Mononuclear cell (primary cell): ENCODE data around the gene MRI1. TPM values are rescaled to one million over a fixed set of nuclear protein-coding genes. Genes with fewer than 3 reads are reported as not detected.
A peak's percentile ranks its signal among the peaks of the same experiment; 100 is the strongest.

ENCODE experiments used
- H3K27me3 ChIP-seq: 2 replicates; pipeline ENCODE4 v1.6.0; 2011; ENCODE audit warnings: low read length, control low read depth; ENCODE audit not compliant: insufficient read depth
- H3K4me1 ChIP-seq: 2 replicates; pipeline ENCODE4 v1.5.1; 2011; ENCODE audit warnings: mild to moderate bottlenecking, low read length, control low read depth; ENCODE audit not compliant: insufficient read depth
- H3K4me3 ChIP-seq: 2 replicates; pipeline ENCODE4 v1.5.1; 2011; ENCODE audit warnings: mild to moderate bottlenecking, low read length, moderate library complexity
- H3K9me3 ChIP-seq: 2 replicates; pipeline ENCODE4 v1.5.1; 2011; ENCODE audit warnings: low read depth, mild to moderate bottlenecking, control low read depth, low read length
- total RNA-seq: library from RNA; depleted of rRNA; stranded (reverse); fragments of >200 nt; gene quantifications from one replicate; pipeline ENCODE4 v1.2.3, GENCODE V29; 2012

The MRI1 gene
- total RNA-seq, 1 donor = 17.0 TPM

DNA sequence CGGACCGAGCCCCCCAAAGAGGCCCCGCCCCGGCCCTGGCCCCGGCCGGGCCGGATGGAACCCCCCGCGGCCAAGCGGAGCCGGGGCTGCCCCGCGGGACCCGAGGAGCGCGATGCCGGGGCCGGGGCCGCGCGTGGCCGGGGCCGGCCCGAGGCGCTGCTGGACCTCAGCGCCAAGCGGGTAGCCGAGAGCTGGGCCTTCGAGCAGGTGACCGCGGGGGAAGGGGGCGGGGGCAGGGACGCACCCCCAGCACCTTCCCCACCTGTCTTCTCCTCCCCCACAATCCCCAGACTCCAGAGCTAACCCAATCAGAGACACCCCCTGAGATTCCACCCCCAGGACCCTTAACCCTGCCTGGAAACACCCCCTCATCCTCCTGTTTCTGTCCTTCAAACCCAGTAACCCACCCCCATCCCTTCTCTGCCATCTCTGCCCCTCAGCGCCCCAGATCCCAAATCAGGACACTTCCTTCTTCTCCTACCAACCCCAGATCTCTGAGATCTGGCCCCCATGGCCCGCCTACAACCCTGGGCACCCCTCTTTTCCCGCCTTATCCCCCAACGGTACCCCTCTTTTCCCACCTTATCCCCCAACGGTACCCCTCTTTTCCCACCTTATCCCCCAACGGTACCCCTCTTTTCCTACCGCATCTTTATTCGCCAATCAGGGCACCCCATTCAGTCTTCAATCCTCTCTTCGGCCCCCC lies 31.4 kb downstream of the MRI1 start:
- Histone ChIP-seq H3K9me3 (no peaks in the 10 kb centered on the region), H3K27me3 (no peaks in the 10 kb centered on the region), H3K4me1 (peaks cover 27% of the 10 kb centered on the region), H3K4me3 (peak overlapping the region; percentile 61)

- H3K9me3 ChIP-seq = no peaks in the 10 kb centered on the region
- H3K27me3 ChIP-seq = no peaks in the 10 kb centered on the region
- H3K4me3 ChIP-seq = no peak overlapping the region
- H3K4me1 ChIP-seq = peaks cover 27% of the 10 kb centered on the region
Measured at GRCh38 chr19:13796301-13797057, 32.2 kb downstream of the MRI1 start.

GRCh38 chr19:13797058-13797440 lies 32.7 kb downstream of the MRI1 start:
- H3K9me3 ChIP-seq = no peaks in the 10 kb centered on the region
- H3K4me3 ChIP-seq = no peak overlapping the region
- H3K4me1 ChIP-seq = peaks cover 27% of the 10 kb centered on the region
- no peaks in the 10 kb centered on the region for H3K27me3 ChIP-seq

DNA sequence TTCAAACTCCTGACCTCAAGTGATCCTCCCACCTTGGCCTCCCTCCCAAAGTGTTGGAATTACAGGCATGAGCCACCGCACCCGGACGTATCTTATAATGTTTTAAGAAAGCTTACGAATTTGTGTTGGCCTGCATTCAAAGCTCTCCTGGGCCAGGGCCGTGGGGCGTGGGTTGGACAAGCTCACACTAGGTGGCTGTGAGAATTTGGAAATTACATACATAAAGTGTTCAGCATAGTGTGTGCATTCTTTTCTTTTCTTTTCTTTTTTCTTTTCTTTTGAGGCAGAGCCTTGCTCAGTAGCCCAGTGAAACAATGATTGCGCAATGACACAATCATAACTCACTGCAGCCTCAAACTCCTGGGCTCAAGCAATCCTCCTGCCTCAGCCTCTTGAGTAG lies 33.5 kb downstream of the MRI1 start:
- Histone ChIP-seq H3K27me3 (no peaks in the 10 kb centered on the region), H3K4me3 (no peak overlapping the region), H3K4me1 (peaks cover 27% of the 10 kb centered on the region), H3K9me3 (no peaks in the 10 kb centered on the region)

- H3K4me3 ChIP-seq = no peak overlapping the region
- no peaks in the 10 kb centered on the region for H3K27me3 ChIP-seq
- H3K9me3 ChIP-seq = no peaks in the 10 kb centered on the region
- H3K4me1 ChIP-seq = peaks cover 21% of the 10 kb centered on the region
Measured at GRCh38 chr19:13799669-13800068, 35.3 kb downstream of the MRI1 start.

DNA sequence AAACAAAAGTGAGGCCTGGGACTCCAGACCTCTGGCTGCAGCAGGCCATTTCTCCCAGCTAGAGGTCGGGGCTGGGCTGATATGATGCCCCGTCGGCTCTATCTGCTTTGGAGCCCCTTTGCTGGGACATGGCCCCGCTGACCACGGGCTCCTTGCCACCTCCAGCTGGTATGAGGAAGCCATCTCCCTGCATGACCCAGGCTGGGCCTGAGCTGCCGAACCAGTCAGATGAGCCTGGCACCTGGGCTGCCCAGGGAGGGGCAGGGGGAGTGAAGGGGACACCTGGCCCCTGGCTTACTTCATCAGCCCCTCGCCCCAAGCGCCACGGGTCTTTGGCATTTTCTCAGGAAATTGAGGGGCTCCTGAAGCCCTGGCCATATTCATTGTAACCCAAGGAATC lies 38.7 kb downstream of the MRI1 start:
- H3K9me3 ChIP-seq = no peaks in the 10 kb centered on the region
- H3K27me3 ChIP-seq = no peaks in the 10 kb centered on the region
- H3K4me1 ChIP-seq = no peaks in the 10 kb centered on the region
- H3K4me3 ChIP-seq = no peak overlapping the region

- no peaks in the 10 kb centered on the region for H3K9me3 ChIP-seq
- H3K4me3 ChIP-seq = no peak overlapping the region
- no peaks in the 10 kb centered on the region for H3K27me3 ChIP-seq
- H3K4me1 ChIP-seq = no peaks in the 10 kb centered on the region
Measured at GRCh38 chr19:13804830-13805683, 40.7 kb downstream of the MRI1 start.

GRCh38 chr19:13806728-13807127 lies 42.4 kb downstream of the MRI1 start:
- no peak overlapping the region for H3K4me3 ChIP-seq
- no peaks in the 10 kb centered on the region for H3K4me1 ChIP-seq
- no peaks in the 10 kb centered on the region for H3K27me3 ChIP-seq
- H3K9me3 ChIP-seq = no peaks in the 10 kb centered on the region

GRCh38 chr19:13807421-13808021 lies 43.2 kb downstream of the MRI1 start:
- Histone ChIP-seq H3K4me1 (no peaks in the 10 kb centered on the region), H3K4me3 (no peak overlapping the region), H3K9me3 (no peaks in the 10 kb centered on the region), H3K27me3 (no peaks in the 10 kb centered on the region)

DNA sequence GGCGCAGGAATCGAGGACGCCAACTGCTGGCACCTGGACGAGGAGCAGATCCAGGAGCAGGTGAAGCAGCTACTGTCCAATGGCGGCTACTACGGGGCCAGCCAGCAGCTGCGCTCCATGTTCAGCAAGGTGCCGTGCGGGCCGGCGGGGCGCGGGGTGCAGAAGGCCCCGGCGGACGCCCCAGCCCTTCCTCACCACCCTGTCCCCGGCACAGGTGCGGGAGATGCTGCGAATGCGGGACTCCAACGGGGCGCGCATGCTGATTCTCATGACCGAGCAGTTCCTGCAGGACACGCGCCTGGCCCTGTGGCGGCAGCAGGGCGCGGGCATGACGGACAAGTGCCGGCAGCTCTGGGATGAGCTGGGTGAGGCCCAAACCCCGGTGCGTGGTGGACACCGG lies 44.5 kb downstream of the MRI1 start:
- Histone ChIP-seq H3K9me3 (no peaks in the 10 kb centered on the region), H3K4me3 (no peak overlapping the region), H3K4me1 (no peaks in the 10 kb centered on the region), H3K27me3 (no peaks in the 10 kb centered on the region)

- Histone ChIP-seq H3K27me3 (no peaks in the 10 kb centered on the region), H3K4me1 (no peaks in the 10 kb centered on the region), H3K9me3 (no peaks in the 10 kb centered on the region), H3K4me3 (no peak overlapping the region)
Measured at GRCh38 chr19:13812544-13812943, 48.2 kb downstream of the MRI1 start.

- Histone ChIP-seq H3K27me3 (no peaks in the 10 kb centered on the region), H3K4me1 (no peaks in the 10 kb centered on the region), H3K4me3 (no peak overlapping the region), H3K9me3 (no peaks in the 10 kb centered on the region)
Measured at GRCh38 chr19:13813147-13813546, 48.8 kb downstream of the MRI1 start.

DNA sequence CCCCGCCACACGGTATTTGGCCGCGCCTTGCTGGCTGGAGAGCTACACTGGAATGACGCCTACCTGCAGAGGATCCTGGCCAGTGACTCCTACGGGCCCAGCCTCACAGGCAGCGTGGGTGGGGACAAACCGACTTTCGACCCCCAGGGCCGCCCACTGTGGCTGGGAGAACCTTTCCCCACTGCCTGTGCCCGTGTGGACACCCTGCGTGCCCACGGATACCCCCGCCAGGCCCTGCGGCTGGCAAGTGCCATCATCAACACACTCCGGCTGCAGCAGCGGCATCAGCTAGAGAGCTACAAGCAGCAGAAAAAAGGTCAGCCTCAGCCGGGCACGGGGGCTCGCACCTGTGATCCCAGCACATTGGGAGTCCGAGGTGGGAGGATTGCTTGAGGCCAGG lies 50.2 kb downstream of the MRI1 start:
- Histone ChIP-seq H3K9me3 (no peaks in the 10 kb centered on the region), H3K4me1 (no peaks in the 10 kb centered on the region), H3K4me3 (no peak overlapping the region), H3K27me3 (no peaks in the 10 kb centered on the region)

GRCh38 chr19:13817018-13817614 lies 52.8 kb downstream of the MRI1 start:
- no peaks in the 10 kb centered on the region for H3K27me3 ChIP-seq
- no peaks in the 10 kb centered on the region for H3K4me1 ChIP-seq
- H3K4me3 ChIP-seq = no peak overlapping the region
- H3K9me3 ChIP-seq = no peaks in the 10 kb centered on the region
